Kidney epithelial cell (primary cell): ENCODE results near the gene RAPGEF3. TPM values are rescaled to one million over a fixed set of nuclear protein-coding genes. Genes with fewer than 3 reads are reported as not detected.

Experiments
- DNase-seq: peaks from one replicate; pipeline ENCODE4 v3.0.0-alpha.2; 2010; ENCODE audit warnings: low read depth
- H3K27me3 ChIP-seq: 2 replicates; pipeline ENCODE4 v1.6.0; 2011; ENCODE audit warnings: low read length; ENCODE audit not compliant: control insufficient read depth, insufficient read depth
- H3K36me3 ChIP-seq: 2 replicates; pipeline ENCODE4 v1.5.1; 2011; ENCODE audit warnings: low read length; ENCODE audit not compliant: control insufficient read depth, insufficient read depth
- H3K4me3 ChIP-seq: 2 replicates; pipeline ENCODE4 v1.5.1; 2011; ENCODE audit warnings: low read depth, mild to moderate bottlenecking, control low read depth, low read length
- total RNA-seq: library from RNA; depleted of rRNA; stranded (reverse); fragments of >200 nt; gene quantifications from 2 replicates; pipeline ENCODE4 v1.2.3, GENCODE V29; 2015
- TF ChIP-seq, protein P1 (sequence below): IDR thresholded peaks from 2 replicates; pipeline ENCODE4 v1.5.1; 2011; ENCODE audit warnings: mild to moderate bottlenecking, moderate library complexity, low read length, control low read depth, inconsistent platforms; ENCODE audit not compliant: insufficient read depth, poor library complexity, severe bottlenecking

Gene RAPGEF3
- total RNA-seq, 1 donor from 2014 or later, result 14.3 TPM

GRCh38 chr12:47767216-47767724 is 8.6 kb upstream of the RAPGEF3 start:
- no peaks in the 10 kb centered on the region for H3K27me3 ChIP-seq
- no peak overlapping the region for H3K4me3 ChIP-seq
- no peaks in the 10 kb centered on the region for H3K36me3 ChIP-seq
- no peak for DNase-seq
- TF ChIP-seq, protein P1, sequence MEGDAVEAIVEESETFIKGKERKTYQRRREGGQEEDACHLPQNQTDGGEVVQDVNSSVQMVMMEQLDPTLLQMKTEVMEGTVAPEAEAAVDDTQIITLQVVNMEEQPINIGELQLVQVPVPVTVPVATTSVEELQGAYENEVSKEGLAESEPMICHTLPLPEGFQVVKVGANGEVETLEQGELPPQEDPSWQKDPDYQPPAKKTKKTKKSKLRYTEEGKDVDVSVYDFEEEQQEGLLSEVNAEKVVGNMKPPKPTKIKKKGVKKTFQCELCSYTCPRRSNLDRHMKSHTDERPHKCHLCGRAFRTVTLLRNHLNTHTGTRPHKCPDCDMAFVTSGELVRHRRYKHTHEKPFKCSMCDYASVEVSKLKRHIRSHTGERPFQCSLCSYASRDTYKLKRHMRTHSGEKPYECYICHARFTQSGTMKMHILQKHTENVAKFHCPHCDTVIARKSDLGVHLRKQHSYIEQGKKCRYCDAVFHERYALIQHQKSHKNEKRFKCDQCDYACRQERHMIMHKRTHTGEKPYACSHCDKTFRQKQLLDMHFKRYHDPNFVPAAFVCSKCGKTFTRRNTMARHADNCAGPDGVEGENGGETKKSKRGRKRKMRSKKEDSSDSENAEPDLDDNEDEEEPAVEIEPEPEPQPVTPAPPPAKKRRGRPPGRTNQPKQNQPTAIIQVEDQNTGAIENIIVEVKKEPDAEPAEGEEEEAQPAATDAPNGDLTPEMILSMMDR, result peak; percentile 56

DNA sequence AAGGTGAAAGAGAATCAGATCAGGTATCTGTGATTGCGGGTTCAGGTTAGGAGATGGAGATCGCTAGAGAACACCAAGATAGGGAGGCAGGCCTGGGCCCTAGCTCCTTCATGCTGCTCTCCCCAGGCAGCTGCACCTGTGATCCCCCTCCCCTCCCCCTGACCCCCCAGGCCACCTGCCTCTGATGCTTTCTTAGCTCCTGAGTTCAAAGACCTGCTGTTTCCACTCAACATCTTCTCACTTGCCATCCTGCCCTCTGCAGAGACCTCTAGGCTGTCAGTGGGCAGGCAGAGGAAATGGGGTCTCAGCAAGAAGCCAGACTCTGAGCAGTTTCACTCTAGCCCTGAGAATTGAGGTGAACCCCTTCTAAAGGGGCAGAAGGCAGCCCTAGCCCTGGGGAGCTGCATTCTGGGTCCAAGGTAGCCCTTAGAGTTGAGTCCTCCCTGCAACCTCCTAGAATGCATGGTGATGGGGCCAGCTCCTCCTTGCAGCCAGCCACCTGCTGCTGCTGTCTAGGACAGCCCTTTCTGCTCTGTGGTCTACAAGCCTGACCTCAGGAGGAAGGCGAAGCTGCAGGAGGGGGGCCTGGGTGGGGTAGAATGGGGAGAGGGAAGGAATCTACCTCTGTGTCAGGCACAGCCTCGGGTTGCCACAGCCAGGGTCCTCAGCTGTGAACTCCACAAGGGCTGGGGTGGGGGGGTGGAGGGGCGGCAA is 8.0 kb upstream of the RAPGEF3 start:
- H3K4me3 ChIP-seq, result no peak overlapping the region
- no peak for DNase-seq
- TF ChIP-seq, protein P1, result no peak
- H3K27me3 ChIP-seq, result no peaks in the 10 kb centered on the region
- H3K36me3 ChIP-seq, result no peaks in the 10 kb centered on the region

DNA sequence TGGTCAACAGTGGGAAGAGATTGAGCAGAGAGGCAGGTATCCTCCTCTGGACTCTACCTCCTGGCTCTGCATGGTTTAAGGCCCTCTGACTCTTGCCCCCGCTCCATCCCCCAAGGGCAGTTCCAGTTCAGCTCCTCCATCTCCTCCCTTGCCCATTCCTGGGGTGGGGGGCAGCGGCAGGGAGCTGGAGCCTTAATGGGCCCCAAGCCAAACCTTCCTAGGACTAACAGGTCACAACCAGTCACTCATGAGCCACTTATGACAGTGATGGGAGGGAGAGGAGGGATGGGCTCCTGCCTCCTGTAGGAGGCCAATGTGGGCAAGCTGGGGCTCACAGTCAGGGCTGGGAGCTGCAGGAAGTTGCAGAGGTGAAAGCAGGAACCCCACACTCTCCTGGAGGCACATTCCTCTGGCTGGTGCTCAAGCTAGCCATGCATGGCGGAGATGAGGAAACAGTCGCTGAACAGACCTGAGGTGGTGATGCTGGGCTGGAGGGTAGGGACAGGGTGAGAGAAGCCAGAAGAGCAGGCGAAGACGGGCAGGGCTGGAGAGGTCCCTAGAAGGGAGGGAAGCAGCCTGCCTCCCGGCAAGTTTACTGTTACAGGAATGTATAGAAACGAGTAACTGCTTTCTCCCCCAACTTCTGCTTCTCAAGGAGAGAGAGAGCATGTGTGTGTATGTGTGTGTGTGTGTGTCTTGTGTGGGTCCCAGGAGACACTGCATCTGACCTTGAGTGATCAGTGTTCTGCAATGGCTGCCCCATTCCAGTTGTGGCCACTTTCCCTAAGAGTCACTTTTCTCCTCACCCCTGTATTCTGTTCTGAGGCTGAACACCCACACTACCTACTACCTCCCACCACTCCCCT is 5.0 kb upstream of the RAPGEF3 start:
- Histone ChIP-seq H3K4me3 (no peak overlapping the region), H3K36me3 (no peaks in the 10 kb centered on the region), H3K27me3 (no peaks in the 10 kb centered on the region)
- DNase-seq, result peak; percentile 89
- TF ChIP-seq, protein P1, result no peak

- Histone ChIP-seq H3K4me3 (no peak overlapping the region), H3K36me3 (no peaks in the 10 kb centered on the region), H3K27me3 (no peaks in the 10 kb centered on the region)
- DNase-seq, result no peak
- TF ChIP-seq, protein P1, result no peak
These were observed 4.3 kb upstream of the RAPGEF3 start for GRCh38 chr12:47762850-47763465.

GRCh38 chr12:47758584-47758833 is 171 bp downstream of the RAPGEF3 start:
- Histone ChIP-seq H3K4me3 (peak overlapping the region; percentile 42), H3K36me3 (no peaks in the 10 kb centered on the region), H3K27me3 (no peaks in the 10 kb centered on the region)
- TF ChIP-seq, protein P1, result no peak
- DNase-seq, result no peak
